Cardiac muscle cell (in vitro differentiated cells and primary cell): ENCODE data around the gene PRPF6. TPM values are rescaled to one million over a fixed set of nuclear protein-coding genes. Genes with fewer than 3 reads are reported as not detected.
A peak's percentile ranks its signal among the peaks of the same experiment; 100 is the strongest.

Source experiments
- DNase-seq, 2 donors: peaks; one replicate each; pipeline versions ENCODE4 v3.0.0 to v3.0.0-alpha.2; 2010 to 2017; ENCODE audit warnings: low read depth in 1 of 2, low spot score in 1 of 2
- H3K27ac ChIP-seq: fragments of 200-600 bp; sonication (generic); 2 replicates; pipeline ENCODE4 v1.5.1; 2016
- H3K27me3 ChIP-seq: fragments of 200-600 bp; sonication (generic); 2 replicates; pipeline ENCODE4 v1.6.0; 2016; ENCODE audit warnings: control low read depth
- H3K36me3 ChIP-seq: fragments of 200-600 bp; sonication (generic); 2 replicates; pipeline ENCODE4 v1.5.1; 2016; ENCODE audit warnings: control low read depth
- H3K4me1 ChIP-seq: fragments of 200-600 bp; sonication (generic); 2 replicates; pipeline ENCODE4 v1.8.1; 2017; ENCODE audit warnings: low read depth, mild to moderate bottlenecking, mixed run types
- H3K4me3 ChIP-seq: fragments of 200-600 bp; sonication (generic); 2 replicates; pipeline ENCODE4 v1.5.1; 2016; ENCODE audit warnings: mild to moderate bottlenecking
- H3K9me3 ChIP-seq: fragments of 200-600 bp; sonication (generic); 2 replicates; pipeline ENCODE4 v1.5.1; 2017; ENCODE audit warnings: low read depth, mild to moderate bottlenecking, control low read depth
- polyA plus RNA-seq: library from polyadenylated mRNA; unstranded; fragments of >200 nt; fragmentation: Nextera tagmentation; extraction: Ambion mirVana; gene quantifications from 2 replicates; pipeline ENCODE4 v1.2.1, GENCODE V29; 2016
- total RNA-seq: library from RNA; depleted of rRNA; stranded (reverse); fragments of >200 nt; gene quantifications from 2 replicates; pipeline ENCODE4 v1.2.3, GENCODE V29; 2016
- TF ChIP-seq, protein P1 (sequence below): IDR thresholded peaks from 2 replicates; pipeline ENCODE4 v1.5.1; 2012; ENCODE audit warnings: low read depth, mild to moderate bottlenecking, low read length

The PRPF6 gene
- total and polyA plus RNA-seq, 2 experiments from 2014 or later = 67.6 to 73.5 TPM

DNA sequence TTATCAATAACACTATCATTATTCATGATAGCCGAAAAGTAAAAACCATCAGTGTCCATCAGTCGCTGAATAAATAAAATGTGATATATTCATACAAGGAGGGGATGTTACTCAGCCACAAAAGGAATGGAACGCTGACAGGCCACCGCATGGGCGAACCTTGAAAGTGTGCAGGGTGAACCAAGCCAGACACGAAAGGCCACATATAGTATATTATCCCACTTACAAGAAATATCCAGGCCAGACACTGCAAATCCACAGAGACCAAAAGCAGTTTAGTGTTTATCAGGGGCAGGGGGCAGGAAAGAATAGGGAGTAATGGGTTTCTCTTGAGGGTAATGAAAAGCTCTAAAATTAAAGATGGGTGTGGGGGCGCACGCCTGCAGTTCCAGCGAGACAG, 62.8 kb downstream of the PRPF6 start:
- TF ChIP-seq, protein P1, sequence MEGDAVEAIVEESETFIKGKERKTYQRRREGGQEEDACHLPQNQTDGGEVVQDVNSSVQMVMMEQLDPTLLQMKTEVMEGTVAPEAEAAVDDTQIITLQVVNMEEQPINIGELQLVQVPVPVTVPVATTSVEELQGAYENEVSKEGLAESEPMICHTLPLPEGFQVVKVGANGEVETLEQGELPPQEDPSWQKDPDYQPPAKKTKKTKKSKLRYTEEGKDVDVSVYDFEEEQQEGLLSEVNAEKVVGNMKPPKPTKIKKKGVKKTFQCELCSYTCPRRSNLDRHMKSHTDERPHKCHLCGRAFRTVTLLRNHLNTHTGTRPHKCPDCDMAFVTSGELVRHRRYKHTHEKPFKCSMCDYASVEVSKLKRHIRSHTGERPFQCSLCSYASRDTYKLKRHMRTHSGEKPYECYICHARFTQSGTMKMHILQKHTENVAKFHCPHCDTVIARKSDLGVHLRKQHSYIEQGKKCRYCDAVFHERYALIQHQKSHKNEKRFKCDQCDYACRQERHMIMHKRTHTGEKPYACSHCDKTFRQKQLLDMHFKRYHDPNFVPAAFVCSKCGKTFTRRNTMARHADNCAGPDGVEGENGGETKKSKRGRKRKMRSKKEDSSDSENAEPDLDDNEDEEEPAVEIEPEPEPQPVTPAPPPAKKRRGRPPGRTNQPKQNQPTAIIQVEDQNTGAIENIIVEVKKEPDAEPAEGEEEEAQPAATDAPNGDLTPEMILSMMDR = no peak
- Histone ChIP-seq H3K27ac (no peak overlapping the region), H3K27me3 (peaks cover 96% of the 10 kb centered on the region), H3K36me3 (no peaks in the 10 kb centered on the region), H3K9me3 (no peaks in the 10 kb centered on the region), H3K4me1 (no peaks in the 10 kb centered on the region), H3K4me3 (no peak overlapping the region)
- no peak for DNase-seq

DNA sequence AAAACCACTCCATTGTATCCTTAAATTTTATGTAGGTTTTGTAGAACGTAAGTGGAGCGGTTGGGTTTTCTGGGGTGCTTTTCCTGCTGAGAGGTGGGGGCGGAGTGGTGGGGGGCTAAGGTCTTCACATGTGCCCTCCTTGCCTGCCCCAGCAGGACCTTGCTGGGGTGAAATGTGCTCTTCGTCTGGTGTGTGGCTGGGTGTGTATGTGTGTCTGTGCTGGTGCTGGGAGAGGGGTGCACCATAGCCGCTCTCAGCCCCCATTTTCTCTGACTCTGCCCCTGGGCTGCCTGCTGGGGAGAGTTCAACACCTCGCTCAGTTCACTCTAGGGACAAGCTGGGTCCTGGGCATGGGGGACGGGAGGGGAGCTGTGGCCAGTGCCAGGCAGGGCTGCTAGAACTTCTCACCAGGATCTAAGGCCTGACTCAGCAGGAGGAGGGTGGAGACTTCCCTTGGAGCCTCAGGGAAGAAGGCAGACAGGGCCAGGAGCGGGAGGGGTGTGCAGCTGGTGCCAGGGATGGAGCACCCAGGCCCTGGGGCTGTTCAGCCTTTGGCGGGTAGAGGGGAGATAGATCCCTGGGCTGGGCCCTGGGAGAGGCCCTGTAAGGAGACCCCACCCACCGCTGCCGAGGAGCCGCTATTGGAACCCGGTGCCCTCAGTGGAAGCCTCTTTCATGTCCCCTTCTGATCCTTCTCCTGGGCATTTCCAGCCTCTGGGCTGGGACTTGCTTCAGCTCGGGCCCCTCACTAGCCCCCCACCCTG, 63.7 kb downstream of the PRPF6 start:
- H3K4me1 ChIP-seq = no peaks in the 10 kb centered on the region
- TF ChIP-seq, protein P1 = no peak
- H3K9me3 ChIP-seq = no peaks in the 10 kb centered on the region
- peak in 1 of 2 donors; percentile 55 for DNase-seq
- H3K27me3 ChIP-seq = peaks cover 97% of the 10 kb centered on the region
- no peaks in the 10 kb centered on the region for H3K36me3 ChIP-seq
- H3K27ac ChIP-seq = no peak overlapping the region
- no peak overlapping the region for H3K4me3 ChIP-seq

DNA sequence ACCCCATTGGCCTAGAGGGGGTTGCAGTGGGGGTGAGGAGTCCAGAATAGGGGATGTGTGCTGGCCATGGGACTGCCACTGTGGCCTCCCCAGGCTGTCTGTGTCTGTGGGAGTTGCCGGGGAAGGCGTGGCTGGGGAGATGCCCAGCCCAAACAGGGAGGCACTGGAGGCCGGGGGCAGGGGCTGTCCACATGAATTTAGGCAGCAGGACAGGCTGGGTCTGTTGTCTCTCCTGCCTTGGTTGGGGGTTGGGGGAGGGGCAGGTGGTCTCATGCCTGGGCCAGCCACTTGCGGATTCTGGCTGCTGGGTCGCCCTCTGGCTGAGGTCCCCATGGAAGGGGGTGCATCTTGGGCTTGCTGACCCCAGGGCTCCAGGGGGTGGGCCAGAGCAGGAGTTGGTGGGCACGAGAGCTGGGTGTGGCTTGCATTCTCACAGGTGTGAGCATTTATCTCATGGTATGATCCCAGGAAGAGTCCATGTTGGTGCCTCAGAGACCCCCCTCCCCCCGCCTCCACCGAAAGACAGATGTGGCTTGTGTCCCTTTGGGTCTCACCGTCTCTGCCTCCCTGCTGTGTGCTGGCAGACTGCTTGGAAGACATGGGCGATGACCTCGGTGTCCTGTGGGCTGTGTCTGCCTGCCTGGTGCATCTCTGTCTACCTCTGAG, 64.5 kb downstream of the PRPF6 start:
- DNase-seq = no peak
- no peaks in the 10 kb centered on the region for H3K9me3 ChIP-seq
- H3K4me1 ChIP-seq = no peaks in the 10 kb centered on the region
- TF ChIP-seq, protein P1 = no peak
- H3K27me3 ChIP-seq = peaks cover 97% of the 10 kb centered on the region
- no peak overlapping the region for H3K27ac ChIP-seq
- H3K36me3 ChIP-seq = no peaks in the 10 kb centered on the region
- H3K4me3 ChIP-seq = no peak overlapping the region

DNA sequence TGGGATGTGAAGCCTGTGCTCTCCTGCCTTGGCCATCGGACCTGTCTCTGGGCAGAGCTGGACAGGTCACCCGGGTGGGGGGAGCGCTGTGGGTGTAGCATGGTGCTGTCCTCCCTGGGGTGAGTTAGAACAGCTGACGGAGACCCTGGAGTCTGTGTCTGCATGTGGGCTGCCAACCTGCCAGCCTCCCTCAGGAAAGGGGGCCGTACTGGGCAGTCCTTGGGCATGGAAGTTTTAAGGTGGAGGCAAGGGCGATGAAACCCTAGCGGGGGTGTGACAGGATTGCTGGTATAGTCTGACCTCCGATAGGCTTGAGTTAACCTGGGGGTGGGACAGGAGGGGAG, 66.1 kb downstream of the PRPF6 start:
- TF ChIP-seq, protein P1 = no peak
- Histone ChIP-seq H3K4me1 (no peaks in the 10 kb centered on the region), H3K4me3 (no peak overlapping the region), H3K27ac (no peak overlapping the region), H3K27me3 (peaks cover 92% of the 10 kb centered on the region), H3K36me3 (no peaks in the 10 kb centered on the region), H3K9me3 (no peaks in the 10 kb centered on the region)
- DNase-seq = no peak

DNA sequence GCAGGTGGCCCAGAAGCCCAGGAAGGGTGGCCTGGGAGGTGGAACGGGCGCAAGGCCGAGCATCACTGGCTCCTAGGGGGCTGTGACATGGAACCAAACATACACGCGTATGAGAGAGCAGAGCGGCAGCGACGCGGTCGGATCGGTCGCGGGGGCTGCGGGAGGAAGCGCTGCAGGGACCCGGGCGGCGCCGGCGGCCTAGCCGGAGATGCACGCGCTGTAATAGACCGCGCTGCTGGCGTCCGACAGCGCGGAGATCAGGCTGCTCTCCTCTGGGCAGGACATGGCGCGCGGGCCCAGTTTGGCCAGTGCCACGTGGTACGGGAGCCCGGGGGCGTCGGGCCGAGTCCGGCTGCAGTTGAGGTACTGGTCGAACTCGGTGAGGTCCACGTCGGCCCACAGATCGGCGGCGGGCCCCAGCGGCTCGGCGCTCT, 67.1 kb downstream of the PRPF6 start:
- no peak overlapping the region for H3K4me3 ChIP-seq
- no peaks in the 10 kb centered on the region for H3K4me1 ChIP-seq
- H3K36me3 ChIP-seq = no peaks in the 10 kb centered on the region
- H3K9me3 ChIP-seq = no peaks in the 10 kb centered on the region
- no peak for DNase-seq
- TF ChIP-seq, protein P1 = no peak
- peaks cover 85% of the 10 kb centered on the region for H3K27me3 ChIP-seq
- no peak overlapping the region for H3K27ac ChIP-seq
